ENCODE data around the gene BSPRY. TPM values are rescaled to one million over a fixed set of nuclear protein-coding genes. Genes with fewer than 3 reads are reported as not detected.
A peak's percentile ranks its signal among the peaks of the same experiment; 100 is the strongest.

The BSPRY gene
- total RNA-seq = 1 to 10 TPM in 1 of 4 donors, under 1 TPM in 1, not detected in 2; 0.40 to 1.9 TPM

- Histone ChIP-seq H3K9me3 (no peaks in the 10 kb centered on the region), H3K4me3 (peak within 1 kb of the TSS in 1 of 2 donors; percentile 28), H3K36me3 (no peaks in the 10 kb centered on the region), H3K27ac (no peak within 1 kb of the TSS), H3K4me1 (peaks cover 0 to 10% of the 10 kb centered on the region in 2 donors), H3K27me3 (peaks cover 3 to 14% of the 10 kb centered on the region in 2 donors)
- intact Hi-C loops (cut with DNase I; ENCODE audit: low total_unique reads) = no loop called here
- no peak for DNase-seq
- TF ChIP-seq CTCF (IDR thresholded peaks at IDR 0.05) (no peak), POLR2A (IDR thresholded peaks at IDR 0.05) (peak in 1 of 2 donors; percentile 19)
Observed at GRCh38 chr9:113349445-113350094, at the start of gene BSPRY. Gene BSPRY (plus strand): TSS chr9:113349541. CDS start chr9:113349580, 39 bp downstream.

GRCh38 chr9:113299800-113300292 lies 49.5 kb upstream of the BSPRY start:
- Histone ChIP-seq H3K27ac (no peak overlapping the region), H3K4me3 (no peak overlapping the region), H3K9me3 (no peaks in the 10 kb centered on the region), H3K36me3 (no peaks in the 10 kb centered on the region), H3K27me3 (no peaks in the 10 kb centered on the region), H3K4me1 (no peaks in the 10 kb centered on the region)
- TF ChIP-seq CTCF (IDR thresholded peaks at IDR 0.05) = no peak
- no peak for TF ChIP-seq POLR2A (IDR thresholded peaks at IDR 0.05)
- DNase-seq = no peak
- intact Hi-C loops (cut with DNase I; ENCODE audit: low total_unique reads) = no loop called here

- no peak overlapping the region for H3K27ac ChIP-seq
- intact Hi-C loops (cut with DNase I; ENCODE audit: low total_unique reads) = no loop called here
- H3K36me3 ChIP-seq = no peaks in the 10 kb centered on the region
- no peaks in the 10 kb centered on the region for H3K4me1 ChIP-seq
- H3K27me3 ChIP-seq = no peaks in the 10 kb centered on the region
- DNase-seq = no peak
- no peak for TF ChIP-seq POLR2A (IDR thresholded peaks at IDR 0.05)
- TF ChIP-seq CTCF (IDR thresholded peaks at IDR 0.05) = no peak
- no peaks in the 10 kb centered on the region for H3K9me3 ChIP-seq
- no peak overlapping the region for H3K4me3 ChIP-seq
Observed at GRCh38 chr9:113301548-113301947, 47.8 kb upstream of the BSPRY start.

GRCh38 chr9:113302792-113303418 lies 46.4 kb upstream of the BSPRY start, which contains the start of gene RNF183:
Gene RNF183 (minus strand): TSS chr9:113303376. CDS start chr9:113298184, 5,192 bp downstream.
- H3K4me3 ChIP-seq = no peak within 1 kb of the TSS
- no peaks in the 10 kb centered on the region for H3K27me3 ChIP-seq
- no peaks in the 10 kb centered on the region for H3K4me1 ChIP-seq
- intact Hi-C loops (cut with DNase I; ENCODE audit: low total_unique reads) = no loop called here
- no peak for TF ChIP-seq CTCF (IDR thresholded peaks at IDR 0.05)
- no peak for TF ChIP-seq POLR2A (IDR thresholded peaks at IDR 0.05)
- no peak for DNase-seq
- no peaks in the 10 kb centered on the region for H3K36me3 ChIP-seq
- no peak within 1 kb of the TSS for H3K27ac ChIP-seq
- H3K9me3 ChIP-seq = no peaks in the 10 kb centered on the region

GRCh38 chr9:113306566-113306965 lies 42.8 kb upstream of the BSPRY start:
- H3K4me3 ChIP-seq = no peak overlapping the region
- H3K9me3 ChIP-seq = no peaks in the 10 kb centered on the region
- no peaks in the 10 kb centered on the region for H3K4me1 ChIP-seq
- H3K27ac ChIP-seq = no peak overlapping the region
- no peaks in the 10 kb centered on the region for H3K36me3 ChIP-seq
- DNase-seq = no peak
- TF ChIP-seq POLR2A (IDR thresholded peaks at IDR 0.05) (no peak), CTCF (IDR thresholded peaks at IDR 0.05) (no peak)
- intact Hi-C loops (cut with DNase I; ENCODE audit: low total_unique reads) = no loop called here
- H3K27me3 ChIP-seq = no peaks in the 10 kb centered on the region

Measured in uterus (tissue), 4 donors.